GM13977 (cell line): ENCODE data around the gene ADH1B.
"Not testable (repeated sequence)": the region's sequence is repeated elsewhere in the genome, so short reads cannot be mapped to it uniquely, and the experiment has no call there.

ENCODE experiments used
- DNase-seq: peaks from one replicate; pipeline ENCODE4 v3.0.0; 2012; ENCODE audit warnings: low spot score
- in situ Hi-C: fragments of 300-500 bp; cut with MboI; formaldehyde crosslinking; loops from one replicate; pipeline ENCODE4 v1.12.0; 2022; ENCODE audit warnings: low sequenced_read_pairs, low pct_unique_long_range_greater_than_20kb, mixed read lengths, inconsistent platforms; ENCODE audit not compliant: unreplicated experiment
- TF ChIP-seq, protein P1 (sequence below): IDR thresholded peaks from 2 replicates; pipeline ENCODE4 v1.5.1; 2012; ENCODE audit warnings: mild to moderate bottlenecking, control low read depth; ENCODE audit not compliant: insufficient read depth; ENCODE audit errors: extremely low read depth, missing control alignments

Gene ADH1B

GRCh38 chr4:99324361-99324760 lies 3.2 kb upstream of the ADH1B start:
- TF ChIP-seq, protein P1, sequence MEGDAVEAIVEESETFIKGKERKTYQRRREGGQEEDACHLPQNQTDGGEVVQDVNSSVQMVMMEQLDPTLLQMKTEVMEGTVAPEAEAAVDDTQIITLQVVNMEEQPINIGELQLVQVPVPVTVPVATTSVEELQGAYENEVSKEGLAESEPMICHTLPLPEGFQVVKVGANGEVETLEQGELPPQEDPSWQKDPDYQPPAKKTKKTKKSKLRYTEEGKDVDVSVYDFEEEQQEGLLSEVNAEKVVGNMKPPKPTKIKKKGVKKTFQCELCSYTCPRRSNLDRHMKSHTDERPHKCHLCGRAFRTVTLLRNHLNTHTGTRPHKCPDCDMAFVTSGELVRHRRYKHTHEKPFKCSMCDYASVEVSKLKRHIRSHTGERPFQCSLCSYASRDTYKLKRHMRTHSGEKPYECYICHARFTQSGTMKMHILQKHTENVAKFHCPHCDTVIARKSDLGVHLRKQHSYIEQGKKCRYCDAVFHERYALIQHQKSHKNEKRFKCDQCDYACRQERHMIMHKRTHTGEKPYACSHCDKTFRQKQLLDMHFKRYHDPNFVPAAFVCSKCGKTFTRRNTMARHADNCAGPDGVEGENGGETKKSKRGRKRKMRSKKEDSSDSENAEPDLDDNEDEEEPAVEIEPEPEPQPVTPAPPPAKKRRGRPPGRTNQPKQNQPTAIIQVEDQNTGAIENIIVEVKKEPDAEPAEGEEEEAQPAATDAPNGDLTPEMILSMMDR = no peak
- in situ Hi-C loops = no loop called here
- no peak for DNase-seq

DNA sequence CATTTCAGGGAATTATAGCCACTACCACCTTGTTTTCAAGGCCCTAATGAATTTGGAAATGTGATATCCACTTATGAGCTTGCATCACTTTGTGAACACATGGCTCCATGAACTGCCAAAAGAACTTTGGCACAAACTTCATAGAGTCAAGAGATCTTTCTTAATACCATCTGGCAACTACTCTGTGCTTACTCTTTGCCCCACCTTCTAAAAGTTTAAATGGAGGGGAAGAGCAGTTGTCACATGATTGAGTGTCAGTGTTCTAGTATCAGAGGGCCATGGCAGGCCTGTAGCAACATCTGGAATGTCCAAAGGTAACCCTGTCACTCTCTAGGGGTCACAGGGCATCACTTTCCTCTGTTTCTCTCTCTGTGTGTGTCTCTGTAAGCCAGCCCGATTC lies 2.6 kb upstream of the ADH1B start:
- in situ Hi-C loops = no loop called here
- no peak for DNase-seq
- TF ChIP-seq, protein P1 = no peak

GRCh38 chr4:99317811-99318210 lies 3.4 kb downstream of the ADH1B start:
- in situ Hi-C loops, DNase-seq: not testable (repeated sequence)

DNA sequence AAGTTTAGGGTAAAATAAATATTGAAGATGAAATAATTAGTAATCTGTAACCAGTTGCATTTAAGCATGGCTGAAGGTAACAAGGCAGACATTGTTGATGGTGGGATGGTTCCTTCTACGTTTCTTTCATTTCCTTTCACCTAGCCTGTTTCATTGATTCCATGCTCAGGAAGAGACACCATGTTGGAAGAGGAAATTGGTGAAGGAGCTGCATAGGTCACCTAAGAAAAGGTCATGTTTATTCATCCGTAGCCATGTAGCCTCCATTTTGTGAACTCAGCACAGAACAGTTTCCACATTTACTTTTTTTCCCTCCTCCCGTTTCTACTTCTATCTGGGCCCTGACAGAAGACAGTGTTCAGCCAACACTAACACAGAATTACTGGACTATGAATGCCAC lies 3.8 kb downstream of the ADH1B start:
- TF ChIP-seq, protein P1 = no peak
- in situ Hi-C loops = no loop called here

DNA sequence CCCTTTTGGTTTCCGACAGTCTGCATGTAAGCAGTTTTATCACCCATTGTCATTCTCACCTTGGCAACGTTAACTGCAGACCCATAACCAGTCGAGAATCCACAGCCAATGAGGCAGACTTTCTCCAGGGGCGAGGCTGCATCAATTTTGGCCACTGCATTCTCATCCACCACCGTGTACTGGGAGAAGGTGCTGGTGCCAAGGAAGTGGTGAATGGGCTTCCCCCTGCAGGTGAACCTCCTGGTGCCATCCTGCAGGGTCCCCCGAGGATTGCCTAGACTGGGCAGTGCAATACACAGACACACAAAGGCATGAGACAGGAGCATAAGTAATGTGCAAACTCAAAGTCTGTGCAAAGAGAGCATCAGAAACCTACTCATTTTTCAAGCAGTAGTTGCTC lies 5.4 kb downstream of the ADH1B start:
- TF ChIP-seq, protein P1 = no peak
- no peak for DNase-seq
- in situ Hi-C loops = no loop called here

More for the DNA sequence above, 3.8 kb downstream of the ADH1B start:
- DNase-seq = no peak

DNA sequence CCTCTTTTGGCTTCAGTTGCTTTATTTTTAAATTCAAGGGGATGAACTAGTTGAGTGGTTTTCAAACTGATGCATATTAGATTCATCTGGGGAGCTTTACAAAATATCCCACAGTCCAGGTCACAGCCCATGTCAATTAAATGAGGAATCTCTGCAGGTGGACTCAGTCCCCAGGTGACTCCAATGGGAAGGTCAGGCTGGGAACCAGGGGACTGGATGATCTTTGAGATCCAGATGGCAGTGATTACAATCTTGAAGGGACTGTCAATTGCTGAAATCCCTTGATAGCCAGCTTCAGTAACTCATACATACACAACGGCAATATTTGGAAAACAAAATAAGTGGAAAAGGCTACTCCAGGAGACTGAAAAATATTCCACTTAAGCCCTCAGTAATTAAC lies 7.0 kb downstream of the ADH1B start:
- in situ Hi-C loops = no loop called here
- DNase-seq = no peak
- TF ChIP-seq, protein P1 = no peak

GRCh38 chr4:99310389-99310788 lies 10.8 kb downstream of the ADH1B start:
- no peak for DNase-seq
- TF ChIP-seq, protein P1 = no peak
- in situ Hi-C loops = no loop called here
